SK-N-SH (cell line): ENCODE measurements around the gene MED27.

ENCODE experiments used
- ELF1 ChIP-seq: IDR thresholded peaks from 2 replicates; pipeline ENCODE4 v1.4.0; 2012
- FOXJ3 ChIP-seq: sonication (generic); formaldehyde crosslinking; IDR thresholded peaks from 2 replicates; pipeline ENCODE4 v1.5.1; 2020; ENCODE audit warnings: mild to moderate bottlenecking, missing genetic modification reagents
- GABPA ChIP-seq: IDR thresholded peaks from 2 replicates; pipeline ENCODE4 v1.4.0; 2012; ENCODE audit warnings: low read depth, mild to moderate bottlenecking
- JUND ChIP-seq: IDR thresholded peaks from 2 replicates; pipeline ENCODE4 v1.4.0; 2012
- PBX3 ChIP-seq: IDR thresholded peaks from 2 replicates; pipeline ENCODE4; 2012
- POLR2AphosphoS5 ChIP-seq: IDR thresholded peaks from 2 replicates; pipeline ENCODE4 v1.6.1; 2012; ENCODE audit warnings: low read depth, low read length
- SMC3 ChIP-seq: IDR thresholded peaks from 2 replicates; pipeline ENCODE4 v1.6.1; 2012; ENCODE audit warnings: low read depth, low read length, improper control_type of control experiment
- TAF1 ChIP-seq: IDR thresholded peaks from 2 replicates; pipeline ENCODE4 v1.6.1; 2012; ENCODE audit warnings: low read depth, mild to moderate bottlenecking, low read length, moderate library complexity, borderline replicate concordance
- TF ChIP-seq, protein P1 (sequence below): IDR thresholded peaks from 2 replicates; pipeline ENCODE4 v1.6.1; 2012; ENCODE audit warnings: mild to moderate bottlenecking, low read depth, low read length, moderate library complexity
- TF ChIP-seq, protein P2 (sequence below): fragments of 200-600 bp; sonication (generic); IDR thresholded peaks from 2 replicates; pipeline ENCODE4 v1.6.1; 2017; ENCODE audit warnings: antibody characterized with exemption, mild to moderate bottlenecking, moderate library complexity
- TF ChIP-seq, protein P3 (sequence below): IDR thresholded peaks from 2 replicates; pipeline ENCODE4 v1.4.0; 2012; ENCODE audit warnings: low read depth, borderline replicate concordance

GRCh38 chr9:132001567-132001966 lies 78.1 kb downstream of the MED27 start:
- TF ChIP-seq TAF1 (no peak), GABPA (no peak), SMC3 (no peak), JUND (no peak), POLR2AphosphoS5 (no peak), PBX3 (no peak), FOXJ3 (CRISPR knock-in tag) (no peak), ELF1 (no peak)
- TF ChIP-seq, protein P1, sequence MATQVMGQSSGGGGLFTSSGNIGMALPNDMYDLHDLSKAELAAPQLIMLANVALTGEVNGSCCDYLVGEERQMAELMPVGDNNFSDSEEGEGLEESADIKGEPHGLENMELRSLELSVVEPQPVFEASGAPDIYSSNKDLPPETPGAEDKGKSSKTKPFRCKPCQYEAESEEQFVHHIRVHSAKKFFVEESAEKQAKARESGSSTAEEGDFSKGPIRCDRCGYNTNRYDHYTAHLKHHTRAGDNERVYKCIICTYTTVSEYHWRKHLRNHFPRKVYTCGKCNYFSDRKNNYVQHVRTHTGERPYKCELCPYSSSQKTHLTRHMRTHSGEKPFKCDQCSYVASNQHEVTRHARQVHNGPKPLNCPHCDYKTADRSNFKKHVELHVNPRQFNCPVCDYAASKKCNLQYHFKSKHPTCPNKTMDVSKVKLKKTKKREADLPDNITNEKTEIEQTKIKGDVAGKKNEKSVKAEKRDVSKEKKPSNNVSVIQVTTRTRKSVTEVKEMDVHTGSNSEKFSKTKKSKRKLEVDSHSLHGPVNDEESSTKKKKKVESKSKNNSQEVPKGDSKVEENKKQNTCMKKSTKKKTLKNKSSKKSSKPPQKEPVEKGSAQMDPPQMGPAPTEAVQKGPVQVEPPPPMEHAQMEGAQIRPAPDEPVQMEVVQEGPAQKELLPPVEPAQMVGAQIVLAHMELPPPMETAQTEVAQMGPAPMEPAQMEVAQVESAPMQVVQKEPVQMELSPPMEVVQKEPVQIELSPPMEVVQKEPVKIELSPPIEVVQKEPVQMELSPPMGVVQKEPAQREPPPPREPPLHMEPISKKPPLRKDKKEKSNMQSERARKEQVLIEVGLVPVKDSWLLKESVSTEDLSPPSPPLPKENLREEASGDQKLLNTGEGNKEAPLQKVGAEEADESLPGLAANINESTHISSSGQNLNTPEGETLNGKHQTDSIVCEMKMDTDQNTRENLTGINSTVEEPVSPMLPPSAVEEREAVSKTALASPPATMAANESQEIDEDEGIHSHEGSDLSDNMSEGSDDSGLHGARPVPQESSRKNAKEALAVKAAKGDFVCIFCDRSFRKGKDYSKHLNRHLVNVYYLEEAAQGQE: no peak
- TF ChIP-seq, protein P2, sequence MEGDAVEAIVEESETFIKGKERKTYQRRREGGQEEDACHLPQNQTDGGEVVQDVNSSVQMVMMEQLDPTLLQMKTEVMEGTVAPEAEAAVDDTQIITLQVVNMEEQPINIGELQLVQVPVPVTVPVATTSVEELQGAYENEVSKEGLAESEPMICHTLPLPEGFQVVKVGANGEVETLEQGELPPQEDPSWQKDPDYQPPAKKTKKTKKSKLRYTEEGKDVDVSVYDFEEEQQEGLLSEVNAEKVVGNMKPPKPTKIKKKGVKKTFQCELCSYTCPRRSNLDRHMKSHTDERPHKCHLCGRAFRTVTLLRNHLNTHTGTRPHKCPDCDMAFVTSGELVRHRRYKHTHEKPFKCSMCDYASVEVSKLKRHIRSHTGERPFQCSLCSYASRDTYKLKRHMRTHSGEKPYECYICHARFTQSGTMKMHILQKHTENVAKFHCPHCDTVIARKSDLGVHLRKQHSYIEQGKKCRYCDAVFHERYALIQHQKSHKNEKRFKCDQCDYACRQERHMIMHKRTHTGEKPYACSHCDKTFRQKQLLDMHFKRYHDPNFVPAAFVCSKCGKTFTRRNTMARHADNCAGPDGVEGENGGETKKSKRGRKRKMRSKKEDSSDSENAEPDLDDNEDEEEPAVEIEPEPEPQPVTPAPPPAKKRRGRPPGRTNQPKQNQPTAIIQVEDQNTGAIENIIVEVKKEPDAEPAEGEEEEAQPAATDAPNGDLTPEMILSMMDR: no peak
- TF ChIP-seq, protein P3, sequence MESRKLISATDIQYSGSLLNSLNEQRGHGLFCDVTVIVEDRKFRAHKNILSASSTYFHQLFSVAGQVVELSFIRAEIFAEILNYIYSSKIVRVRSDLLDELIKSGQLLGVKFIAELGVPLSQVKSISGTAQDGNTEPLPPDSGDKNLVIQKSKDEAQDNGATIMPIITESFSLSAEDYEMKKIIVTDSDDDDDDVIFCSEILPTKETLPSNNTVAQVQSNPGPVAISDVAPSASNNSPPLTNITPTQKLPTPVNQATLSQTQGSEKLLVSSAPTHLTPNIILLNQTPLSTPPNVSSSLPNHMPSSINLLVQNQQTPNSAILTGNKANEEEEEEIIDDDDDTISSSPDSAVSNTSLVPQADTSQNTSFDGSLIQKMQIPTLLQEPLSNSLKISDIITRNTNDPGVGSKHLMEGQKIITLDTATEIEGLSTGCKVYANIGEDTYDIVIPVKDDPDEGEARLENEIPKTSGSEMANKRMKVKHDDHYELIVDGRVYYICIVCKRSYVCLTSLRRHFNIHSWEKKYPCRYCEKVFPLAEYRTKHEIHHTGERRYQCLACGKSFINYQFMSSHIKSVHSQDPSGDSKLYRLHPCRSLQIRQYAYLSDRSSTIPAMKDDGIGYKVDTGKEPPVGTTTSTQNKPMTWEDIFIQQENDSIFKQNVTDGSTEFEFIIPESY: no peak
